ENCODE data around the gene RNGTT.

The RNGTT gene

GRCh38 chr6:88712243-88712936, 251.0 kb downstream of the RNGTT start:
- no peak for DNase-seq (ENCODE audit: low spot score)

GRCh38 chr6:88709819-88710246, 253.6 kb downstream of the RNGTT start:
- TF ChIP-seq CTCF (IDR thresholded peaks at IDR 0.05; ENCODE audit: extremely low read depth, missing control alignments): no peak
- DNase-seq (ENCODE audit: low spot score): no peak

More at GRCh38 chr6:88712243-88712936, 251.0 kb downstream of the RNGTT start:
- TF ChIP-seq CTCF (IDR thresholded peaks at IDR 0.05; ENCODE audit: extremely low read depth, missing control alignments): no peak

- no peak for TF ChIP-seq CTCF (IDR thresholded peaks at IDR 0.05; ENCODE audit: extremely low read depth, missing control alignments)
- DNase-seq (ENCODE audit: low spot score): no peak
Measured at GRCh38 chr6:88708197-88708744, 255.1 kb downstream of the RNGTT start.

- no peak for TF ChIP-seq CTCF (IDR thresholded peaks at IDR 0.05; ENCODE audit: extremely low read depth, missing control alignments)
- DNase-seq (ENCODE audit: low spot score): peak; percentile 48
Measured at GRCh38 chr6:88705601-88706000, 257.8 kb downstream of the RNGTT start.

- TF ChIP-seq CTCF (IDR thresholded peaks at IDR 0.05; ENCODE audit: extremely low read depth, missing control alignments): no peak
Measured at GRCh38 chr6:88704980-88705379, 258.4 kb downstream of the RNGTT start.

GRCh38 chr6:88702956-88703556, 260.4 kb downstream of the RNGTT start:
- DNase-seq (ENCODE audit: low spot score): no peak
- no peak for TF ChIP-seq CTCF (IDR thresholded peaks at IDR 0.05; ENCODE audit: extremely low read depth, missing control alignments)

More at GRCh38 chr6:88704980-88705379, 258.4 kb downstream of the RNGTT start:
- DNase-seq (ENCODE audit: low spot score): no peak

GRCh38 chr6:88698661-88699060, 264.8 kb downstream of the RNGTT start:
- TF ChIP-seq CTCF (IDR thresholded peaks at IDR 0.05; ENCODE audit: extremely low read depth, missing control alignments): no peak
- DNase-seq (ENCODE audit: low spot score): no peak

All from GM20000 (cell line).